Mesendoderm (in vitro differentiated cells): ENCODE data around the gene CLCNKA.

Source experiments
- DNase-seq: peaks from one replicate; pipeline ENCODE4 v3.0.0; 2013
- H2AK5ac ChIP-seq: 2 replicates; pipeline ENCODE4 v1.6.1; 2013; ENCODE audit warnings: low read length, inconsistent platforms
- H2BK120ac ChIP-seq: 2 replicates; pipeline ENCODE4 v1.6.1; 2013; ENCODE audit warnings: low read depth, mild to moderate bottlenecking, low read length, moderate library complexity, mixed read lengths
- H2BK15ac ChIP-seq: replicated peaks from 2 replicates; pipeline ENCODE4 v1.6.1; 2013; ENCODE audit warnings: low read depth, mild to moderate bottlenecking, moderate library complexity
- H2BK5ac ChIP-seq: 2 replicates; pipeline ENCODE4 v1.6.1; 2013; ENCODE audit warnings: low read length, inconsistent platforms
- H3K18ac ChIP-seq: 2 replicates; pipeline ENCODE4 v1.6.1; 2013; ENCODE audit warnings: mild to moderate bottlenecking, low read length, mixed read lengths
- H3K23ac ChIP-seq: one replicate; pipeline ENCODE4 v1.6.1; 2013; ENCODE audit warnings: low read length
- H3K27ac ChIP-seq: 2 replicates; pipeline ENCODE4 v1.5.1; 2013; ENCODE audit warnings: low read depth, mild to moderate bottlenecking, inconsistent platforms, low read length, moderate library complexity
- H3K27me3 ChIP-seq: 2 replicates; pipeline ENCODE4 v1.6.1; 2013; ENCODE audit warnings: low read length, control low read depth, mild to moderate bottlenecking, inconsistent platforms; ENCODE audit not compliant: insufficient read depth, poor library complexity
- H3K36me3 ChIP-seq: 2 replicates; pipeline ENCODE4 v1.6.1; 2013; ENCODE audit warnings: low read length, inconsistent platforms; ENCODE audit not compliant: control insufficient read depth, insufficient read depth
- H3K4ac ChIP-seq: one replicate; pipeline ENCODE4 v1.6.1; 2013; ENCODE audit warnings: low read depth, mild to moderate bottlenecking, low read length, moderate library complexity
- H3K4me1 ChIP-seq: 2 replicates; pipeline ENCODE4 v1.6.1; 2013; ENCODE audit warnings: low read depth, low read length, inconsistent platforms; ENCODE audit not compliant: control insufficient read depth
- H3K4me2 ChIP-seq: 2 replicates; pipeline ENCODE4 v1.6.1; 2013; ENCODE audit warnings: low read length
- H3K4me3 ChIP-seq: 2 replicates; pipeline ENCODE4 v1.5.1; 2013; ENCODE audit warnings: mild to moderate bottlenecking, low read length
- H3K56ac ChIP-seq: one replicate; pipeline ENCODE4 v1.6.1; 2013; ENCODE audit warnings: low read length
- H3K79me1 ChIP-seq: 2 replicates; pipeline ENCODE4 v1.6.1; 2013; ENCODE audit warnings: low read length, inconsistent platforms
- H3K79me2 ChIP-seq: 2 replicates; pipeline ENCODE4 v1.6.1; 2013; ENCODE audit warnings: mild to moderate bottlenecking, low read length; ENCODE audit not compliant: control insufficient read depth, insufficient read depth
- H3K9ac ChIP-seq: 2 replicates; pipeline ENCODE4 v1.6.1; 2013; ENCODE audit warnings: low read length, inconsistent platforms
- H4K5ac ChIP-seq: one replicate; pipeline ENCODE4 v1.6.1; 2013; ENCODE audit warnings: low read length
- H4K8ac ChIP-seq: one replicate; pipeline ENCODE4 v1.6.1; 2013; ENCODE audit warnings: low read depth, mild to moderate bottlenecking, control low read depth, low read length, moderate library complexity
- WGBS: extraction: QIAGEN DNeasy Blood & Tissue Kit; methylation state at CpG from one replicate; pipeline ENCODE4 v1.1.7; 2013; ENCODE audit warnings: low lambda C conversion rate, missing lambda C conversion rate; ENCODE audit not compliant: insufficient coverage; ENCODE audit errors: extremely low coverage; 5-methylcytosine and 5-hydroxymethylcytosine counted together

CLCNKA gene

DNA sequence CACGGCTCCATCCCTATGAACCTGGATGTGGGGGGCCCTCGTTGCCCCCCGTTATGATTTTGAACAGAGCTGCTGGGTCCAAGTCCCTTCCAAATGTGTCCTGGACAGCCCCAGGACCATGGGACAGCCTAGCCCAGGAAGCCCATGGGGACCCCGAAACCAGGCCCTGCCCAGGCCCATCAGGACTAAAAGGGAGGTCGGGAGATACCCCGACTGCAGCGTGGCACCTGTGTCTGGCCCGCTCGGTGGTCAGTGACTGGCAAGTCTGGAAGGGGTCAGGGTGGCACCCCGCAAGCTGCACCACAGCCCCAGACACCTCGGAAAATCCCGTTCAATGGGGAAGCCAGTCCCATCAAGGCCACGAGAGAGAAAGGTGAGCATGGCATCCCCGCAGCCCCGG is 28.2 kb upstream of the CLCNKA start:
- H3K27ac ChIP-seq = no peak overlapping the region
- no peak overlapping the region for H2BK5ac ChIP-seq
- no peak overlapping the region for H3K9ac ChIP-seq
- DNase-seq = no peak
- no peak overlapping the region for H3K4me3 ChIP-seq
- no peak overlapping the region for H3K18ac ChIP-seq
- H3K36me3 ChIP-seq = no peaks in the 10 kb centered on the region
- H3K79me1 ChIP-seq = no peaks in the 10 kb centered on the region
- H3K56ac ChIP-seq = no peak overlapping the region
- no peaks in the 10 kb centered on the region for H3K4me1 ChIP-seq
- H2AK5ac ChIP-seq = no peak overlapping the region
- no CpG with 5 or more reads among the region's 15 CpGs for WGBS
- no peak overlapping the region for H2BK15ac ChIP-seq
- H3K27me3 ChIP-seq = no peaks in the 10 kb centered on the region
- no peaks in the 10 kb centered on the region for H3K79me2 ChIP-seq
- H3K4ac ChIP-seq = no peak overlapping the region
- H3K23ac ChIP-seq = no peak overlapping the region
- no peak overlapping the region for H2BK120ac ChIP-seq
- H4K5ac ChIP-seq = no peak overlapping the region
- H4K8ac ChIP-seq = no peak overlapping the region
- no peak overlapping the region for H3K4me2 ChIP-seq

DNA sequence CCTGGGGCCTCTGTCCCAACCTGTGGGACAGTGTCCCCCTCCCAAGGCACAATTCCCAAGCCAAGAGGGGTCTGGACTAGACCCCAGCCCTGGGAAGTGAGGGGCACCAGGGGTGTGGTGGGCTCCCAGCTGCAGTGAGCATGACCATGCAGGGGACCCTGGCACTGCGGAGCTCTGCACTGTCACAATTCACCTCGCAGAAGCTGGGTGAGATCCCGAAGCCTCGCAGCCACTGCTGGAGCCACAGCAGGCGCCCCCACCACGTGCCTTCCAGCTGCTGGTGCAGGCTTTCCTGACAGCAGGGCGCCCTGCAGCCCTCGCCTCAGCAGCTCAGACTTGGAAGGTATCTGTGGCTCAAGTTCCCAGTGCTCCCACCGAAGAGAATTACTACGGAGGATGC is 27.8 kb upstream of the CLCNKA start:
- Histone ChIP-seq H3K23ac (no peak overlapping the region), H2BK5ac (no peak overlapping the region), H3K27me3 (no peaks in the 10 kb centered on the region), H3K9ac (no peak overlapping the region), H4K8ac (no peak overlapping the region), H2BK15ac (no peak overlapping the region), H3K79me1 (no peaks in the 10 kb centered on the region), H3K4me2 (no peak overlapping the region), H2AK5ac (no peak overlapping the region), H2BK120ac (no peak overlapping the region), H3K79me2 (no peaks in the 10 kb centered on the region), H3K4me3 (no peak overlapping the region), H3K18ac (no peak overlapping the region), H3K56ac (no peak overlapping the region), H3K4me1 (no peaks in the 10 kb centered on the region), H3K4ac (no peak overlapping the region), H4K5ac (no peak overlapping the region), H3K27ac (no peak overlapping the region), H3K36me3 (no peaks in the 10 kb centered on the region)
- DNase-seq = no peak
- WGBS = no CpG with 5 or more reads among the region's 10 CpGs

DNA sequence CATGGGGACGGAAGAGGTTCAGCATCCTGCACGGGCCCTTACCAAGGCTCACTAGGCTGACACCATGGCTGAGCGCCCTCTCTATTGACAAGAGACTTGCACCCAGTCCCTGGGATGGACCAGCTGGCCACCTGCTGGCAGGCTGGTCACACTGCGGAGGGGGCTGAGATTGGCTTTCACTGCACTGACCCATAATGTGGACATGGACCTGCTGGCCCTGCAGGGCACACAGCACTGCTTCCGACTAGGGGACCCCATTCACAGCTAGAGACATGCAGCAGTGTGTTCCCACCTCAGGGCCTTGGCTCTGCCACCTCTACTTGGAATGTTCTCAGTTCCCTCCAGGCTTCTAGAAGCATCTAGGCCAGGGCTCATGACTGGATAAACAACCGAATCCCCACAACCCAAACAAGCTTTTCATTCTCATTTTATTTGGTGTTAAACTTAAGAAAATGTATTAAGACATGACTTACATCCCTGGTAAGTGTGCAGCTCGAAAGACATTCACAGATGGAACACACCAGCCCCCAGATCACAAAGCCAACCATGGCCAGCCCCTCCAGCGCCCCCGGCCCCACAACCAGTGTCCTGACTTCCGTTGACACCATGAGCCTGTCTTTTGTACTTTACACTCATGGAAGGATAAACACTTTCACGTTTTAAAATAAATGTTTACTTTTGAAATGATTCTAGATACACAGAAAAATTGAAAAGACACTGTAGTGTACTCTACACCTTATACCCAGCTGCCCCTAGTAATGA is 27.1 kb upstream of the CLCNKA start:
- no peak overlapping the region for H3K9ac ChIP-seq
- DNase-seq = peak; percentile 53
- H3K79me2 ChIP-seq = no peaks in the 10 kb centered on the region
- no peak overlapping the region for H3K4me2 ChIP-seq
- no peak overlapping the region for H4K5ac ChIP-seq
- H3K27me3 ChIP-seq = no peaks in the 10 kb centered on the region
- no peak overlapping the region for H3K27ac ChIP-seq
- no CpG with 5 or more reads among the region's 11 CpGs for WGBS
- no peak overlapping the region for H3K4me3 ChIP-seq
- no peak overlapping the region for H3K23ac ChIP-seq
- no peak overlapping the region for H2BK120ac ChIP-seq
- no peaks in the 10 kb centered on the region for H3K36me3 ChIP-seq
- no peaks in the 10 kb centered on the region for H3K79me1 ChIP-seq
- no peak overlapping the region for H4K8ac ChIP-seq
- H3K4me1 ChIP-seq = no peaks in the 10 kb centered on the region
- no peak overlapping the region for H3K4ac ChIP-seq
- H3K18ac ChIP-seq = no peak overlapping the region
- H2BK5ac ChIP-seq = no peak overlapping the region
- no peak overlapping the region for H2BK15ac ChIP-seq
- no peak overlapping the region for H3K56ac ChIP-seq
- no peak overlapping the region for H2AK5ac ChIP-seq

- WGBS = no CpG with 5 or more reads among the region's 9 CpGs
- Histone ChIP-seq H2BK15ac (no peak overlapping the region), H3K36me3 (no peaks in the 10 kb centered on the region), H4K5ac (no peak overlapping the region), H3K18ac (no peak overlapping the region), H2BK120ac (no peak overlapping the region), H2BK5ac (no peak overlapping the region), H3K56ac (no peak overlapping the region), H3K4me2 (no peak overlapping the region), H3K4me1 (no peaks in the 10 kb centered on the region), H3K23ac (no peak overlapping the region), H3K4me3 (no peak overlapping the region), H3K27ac (no peak overlapping the region), H3K4ac (no peak overlapping the region), H3K9ac (no peak overlapping the region), H3K79me1 (no peaks in the 10 kb centered on the region), H3K79me2 (no peaks in the 10 kb centered on the region), H3K27me3 (no peaks in the 10 kb centered on the region), H2AK5ac (no peak overlapping the region), H4K8ac (no peak overlapping the region)
- DNase-seq = no peak
These were observed 24.7 kb upstream of the CLCNKA start for GRCh38 chr1:15997076-15997585.

- Histone ChIP-seq H3K79me2 (no peaks in the 10 kb centered on the region), H2BK5ac (no peak overlapping the region), H3K4me3 (no peak overlapping the region), H2AK5ac (no peak overlapping the region), H3K18ac (no peak overlapping the region), H2BK120ac (no peak overlapping the region), H3K36me3 (no peaks in the 10 kb centered on the region), H3K4ac (no peak overlapping the region), H3K27ac (no peak overlapping the region), H4K5ac (no peak overlapping the region), H3K4me2 (no peak overlapping the region), H3K56ac (no peak overlapping the region), H2BK15ac (no peak overlapping the region), H3K23ac (no peak overlapping the region), H3K27me3 (no peaks in the 10 kb centered on the region), H4K8ac (no peak overlapping the region), H3K79me1 (no peaks in the 10 kb centered on the region), H3K9ac (no peak overlapping the region), H3K4me1 (no peaks in the 10 kb centered on the region)
- no CpG with 5 or more reads among the region's 9 CpGs for WGBS
- no peak for DNase-seq
These were observed 24.1 kb upstream of the CLCNKA start for GRCh38 chr1:15997637-15998280.
